GM13976 (cell line): ENCODE data around the gene ASB18.

ENCODE experiments used
- DNase-seq: peaks from one replicate; pipeline ENCODE4 v3.0.0; 2012; ENCODE audit warnings: low spot score
- in situ Hi-C: fragments of 300-500 bp; cut with MboI; formaldehyde crosslinking; loops from one replicate; pipeline ENCODE4 v1.12.0; 2022; ENCODE audit warnings: low sequenced_read_pairs, mixed read lengths, inconsistent platforms; ENCODE audit not compliant: unreplicated experiment
- TF ChIP-seq, protein P1 (sequence below): IDR thresholded peaks from 2 replicates; pipeline ENCODE4 v1.5.1; 2012; ENCODE audit warnings: borderline replicate concordance, mild to moderate bottlenecking; ENCODE audit not compliant: insufficient read depth; ENCODE audit errors: extremely low read depth, missing control alignments, control extremely low read depth

The ASB18 gene

DNA sequence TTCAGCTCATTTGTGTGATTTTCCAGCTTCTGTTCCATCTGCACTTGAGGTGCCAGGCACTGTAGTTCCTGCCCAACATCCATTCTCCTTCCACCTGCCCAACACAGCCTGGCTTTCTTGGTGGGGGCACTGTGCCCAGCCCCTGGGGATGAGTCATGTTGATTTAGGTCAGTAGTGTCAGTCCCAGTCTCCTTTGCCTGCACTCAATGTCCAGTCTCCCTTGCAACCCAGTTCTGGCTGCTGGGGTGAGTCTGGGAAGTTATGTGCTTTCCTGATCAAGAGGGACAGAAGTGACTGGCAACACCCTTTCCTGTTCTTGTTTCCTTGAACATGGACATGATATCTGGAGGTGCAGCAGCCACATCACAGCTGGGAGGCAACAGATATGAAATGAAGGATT lies 1.5 kb upstream of the ASB18 start:
- DNase-seq = no peak
- in situ Hi-C loops = no loop called here
- TF ChIP-seq, protein P1, sequence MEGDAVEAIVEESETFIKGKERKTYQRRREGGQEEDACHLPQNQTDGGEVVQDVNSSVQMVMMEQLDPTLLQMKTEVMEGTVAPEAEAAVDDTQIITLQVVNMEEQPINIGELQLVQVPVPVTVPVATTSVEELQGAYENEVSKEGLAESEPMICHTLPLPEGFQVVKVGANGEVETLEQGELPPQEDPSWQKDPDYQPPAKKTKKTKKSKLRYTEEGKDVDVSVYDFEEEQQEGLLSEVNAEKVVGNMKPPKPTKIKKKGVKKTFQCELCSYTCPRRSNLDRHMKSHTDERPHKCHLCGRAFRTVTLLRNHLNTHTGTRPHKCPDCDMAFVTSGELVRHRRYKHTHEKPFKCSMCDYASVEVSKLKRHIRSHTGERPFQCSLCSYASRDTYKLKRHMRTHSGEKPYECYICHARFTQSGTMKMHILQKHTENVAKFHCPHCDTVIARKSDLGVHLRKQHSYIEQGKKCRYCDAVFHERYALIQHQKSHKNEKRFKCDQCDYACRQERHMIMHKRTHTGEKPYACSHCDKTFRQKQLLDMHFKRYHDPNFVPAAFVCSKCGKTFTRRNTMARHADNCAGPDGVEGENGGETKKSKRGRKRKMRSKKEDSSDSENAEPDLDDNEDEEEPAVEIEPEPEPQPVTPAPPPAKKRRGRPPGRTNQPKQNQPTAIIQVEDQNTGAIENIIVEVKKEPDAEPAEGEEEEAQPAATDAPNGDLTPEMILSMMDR = no peak

DNA sequence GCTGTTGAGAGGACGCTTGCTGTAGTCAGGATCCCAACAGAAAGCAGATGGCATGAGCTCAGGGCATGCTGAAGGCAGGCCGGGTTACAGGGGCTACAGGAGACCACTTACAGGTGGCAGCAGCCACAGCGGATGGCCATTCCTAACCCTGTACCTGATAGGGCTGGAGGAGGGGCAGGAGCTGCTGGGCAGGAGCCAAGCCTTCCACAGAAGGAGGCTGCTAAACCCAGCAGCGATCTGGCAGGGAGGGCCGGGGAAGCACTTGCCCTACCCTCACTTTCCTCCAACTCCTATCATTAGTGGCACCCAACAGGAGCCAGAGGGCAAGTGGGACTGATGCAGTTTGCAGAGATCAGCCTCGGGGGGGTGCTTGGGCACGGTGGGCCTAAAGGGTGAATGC lies 2.0 kb downstream of the ASB18 start:
- TF ChIP-seq, protein P1 = no peak
- in situ Hi-C loops = no loop called here
- no peak for DNase-seq

DNA sequence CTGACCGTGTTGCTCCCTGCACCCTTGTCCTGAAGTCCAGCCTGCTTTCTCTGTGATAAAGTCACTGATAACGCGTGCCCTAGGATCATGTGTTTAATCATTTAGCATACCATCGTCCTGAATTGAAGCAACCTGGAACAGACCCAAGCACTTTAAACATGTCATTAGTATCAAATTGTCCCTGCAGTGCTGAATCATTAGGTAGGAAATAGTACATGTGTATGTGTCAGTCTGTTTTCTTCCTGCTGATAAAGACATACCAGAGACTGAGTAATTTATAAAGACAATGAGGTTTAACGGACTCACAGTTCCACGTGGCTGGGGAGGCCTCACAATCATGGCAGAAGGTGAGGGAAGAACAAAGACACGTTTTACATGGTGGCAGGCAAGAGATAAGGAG lies 2.8 kb downstream of the ASB18 start:
- in situ Hi-C loops = no loop called here
- no peak for DNase-seq
- TF ChIP-seq, protein P1 = no peak

DNA sequence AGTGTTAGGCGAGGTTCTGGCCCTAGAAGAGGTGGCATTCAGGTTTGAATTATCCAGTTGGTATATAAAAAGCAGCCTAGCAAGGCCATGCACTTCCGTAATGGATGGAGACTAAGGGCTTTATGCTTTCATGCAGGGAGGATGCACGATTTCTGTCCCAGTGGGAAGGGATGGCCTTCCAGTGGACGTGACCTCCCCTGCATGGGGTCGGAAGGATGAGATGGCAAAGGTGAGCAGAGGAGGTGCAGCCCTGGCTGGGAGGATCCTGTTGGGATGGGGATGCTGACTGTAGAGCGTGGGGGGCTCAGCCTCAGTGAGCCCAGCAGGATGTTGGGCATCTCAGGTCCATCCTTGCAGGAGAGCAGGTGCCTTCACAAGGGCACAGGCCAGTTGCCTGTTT lies 4.8 kb downstream of the ASB18 start:
- TF ChIP-seq, protein P1 = no peak
- in situ Hi-C loops = no loop called here

DNA sequence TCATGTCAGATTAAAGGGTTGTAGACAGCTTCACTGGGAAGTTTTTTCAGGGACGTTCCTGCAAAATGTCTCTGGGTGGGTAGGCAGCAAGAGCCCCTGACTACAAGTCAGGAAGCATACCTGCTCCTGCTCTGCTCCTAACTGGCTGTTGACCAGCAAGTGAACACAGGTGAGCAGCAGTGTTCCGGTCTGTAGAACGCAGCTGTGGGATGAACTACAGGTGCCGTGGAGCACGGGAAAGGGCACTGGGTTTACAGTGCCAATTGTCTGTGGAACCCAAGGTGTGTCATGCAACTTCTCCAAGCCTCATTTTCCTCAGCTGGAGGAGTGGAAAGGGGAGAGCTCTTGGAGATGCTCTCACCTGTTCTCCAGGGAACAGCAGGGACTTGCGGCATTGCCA lies 6.6 kb downstream of the ASB18 start:
- TF ChIP-seq, protein P1 = no peak
- in situ Hi-C loops = no loop called here
- DNase-seq = no peak

More for the DNA sequence above, 4.8 kb downstream of the ASB18 start:
- no peak for DNase-seq

DNA sequence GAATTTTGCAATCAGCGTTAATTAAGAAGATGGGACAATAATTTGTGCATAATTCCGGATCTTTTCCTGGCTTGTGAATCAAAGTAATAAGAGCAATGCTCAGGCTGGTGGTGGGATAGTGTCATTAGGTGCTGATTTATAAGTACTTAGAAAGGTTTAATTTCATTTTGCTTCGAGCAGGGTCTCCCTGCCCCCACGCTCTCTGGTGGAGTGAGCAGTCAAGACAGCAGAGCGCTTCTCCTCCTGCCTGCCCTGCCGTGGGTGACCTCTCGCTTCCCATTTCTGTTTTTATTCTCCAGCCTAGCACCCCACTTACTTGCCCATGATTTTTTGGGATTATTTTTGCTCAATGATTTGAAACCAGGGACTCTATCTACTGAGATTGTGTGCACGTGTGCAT lies 7.1 kb downstream of the ASB18 start:
- TF ChIP-seq, protein P1 = no peak
- no peak for DNase-seq
- in situ Hi-C loops = no loop called here

DNA sequence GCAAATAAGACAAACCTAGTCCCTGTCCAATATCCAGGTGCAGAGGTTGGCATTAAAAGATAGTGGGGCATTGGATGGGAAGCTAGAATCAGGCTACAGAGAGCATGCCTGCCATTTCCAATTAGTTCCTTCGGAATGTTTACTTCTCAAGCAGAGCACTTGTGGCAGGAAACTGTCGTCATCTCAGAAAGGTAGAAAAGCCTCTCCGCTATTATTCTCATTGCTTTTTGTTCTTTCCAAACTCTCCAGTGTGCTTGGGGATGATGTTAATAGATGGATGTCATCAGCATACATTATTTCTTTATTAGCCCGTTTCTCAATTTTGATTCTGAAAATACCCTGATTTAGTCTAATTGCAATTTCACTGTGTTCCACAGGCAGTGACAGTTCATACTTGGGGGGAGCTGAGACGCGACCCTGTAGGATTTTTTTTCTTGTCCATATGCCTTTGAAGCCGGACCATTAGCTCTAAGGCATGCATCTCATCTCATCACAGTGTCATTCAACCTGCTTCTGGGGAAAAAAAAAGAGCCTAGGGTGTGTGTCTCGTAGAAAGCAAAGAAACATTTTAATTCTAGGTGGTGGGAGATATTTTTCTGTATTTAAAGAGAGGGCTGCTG lies 7.7 kb downstream of the ASB18 start:
- no peak for DNase-seq
- TF ChIP-seq, protein P1 = no peak
- in situ Hi-C loops = no loop called here
